NCI-H2171 (cell line): ENCODE data around the gene TCEAL4.
A peak's percentile ranks its signal among the peaks of the same experiment; 100 is the strongest.
"Not testable (repeated sequence)": the region's sequence is repeated elsewhere in the genome, so short reads cannot be mapped to it uniquely, and the experiment has no call there.

Source experiments
- DNase-seq: peaks from one replicate; lab custom pipeline; 2025; lab: John Stamatoyannopoulos, UW

TCEAL4 gene

GRCh38 chrX:103592295-103592694, 7.0 kb downstream of the TCEAL4 start:
- DNase-seq = not testable (repeated sequence)

DNA sequence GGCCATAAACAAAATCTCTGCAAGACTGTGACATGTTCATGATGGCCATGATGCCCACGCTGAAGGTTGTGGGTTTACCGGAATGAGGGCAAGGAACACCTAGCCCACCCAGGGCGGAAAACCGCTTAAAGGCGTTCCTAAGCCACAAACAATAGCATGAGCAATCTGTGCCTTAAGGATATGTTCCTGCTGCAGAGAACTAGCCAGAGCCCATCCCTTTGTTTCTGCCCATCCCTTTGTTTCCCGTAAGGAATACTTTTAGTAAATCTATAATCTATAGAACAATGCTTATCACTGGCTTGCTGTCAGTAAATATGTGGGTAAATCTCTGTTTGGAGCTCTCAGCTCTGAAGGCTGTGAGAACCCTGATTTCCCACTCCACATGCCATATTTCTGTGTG, 9.9 kb downstream of the TCEAL4 start:
- not testable (repeated sequence) for DNase-seq

DNA sequence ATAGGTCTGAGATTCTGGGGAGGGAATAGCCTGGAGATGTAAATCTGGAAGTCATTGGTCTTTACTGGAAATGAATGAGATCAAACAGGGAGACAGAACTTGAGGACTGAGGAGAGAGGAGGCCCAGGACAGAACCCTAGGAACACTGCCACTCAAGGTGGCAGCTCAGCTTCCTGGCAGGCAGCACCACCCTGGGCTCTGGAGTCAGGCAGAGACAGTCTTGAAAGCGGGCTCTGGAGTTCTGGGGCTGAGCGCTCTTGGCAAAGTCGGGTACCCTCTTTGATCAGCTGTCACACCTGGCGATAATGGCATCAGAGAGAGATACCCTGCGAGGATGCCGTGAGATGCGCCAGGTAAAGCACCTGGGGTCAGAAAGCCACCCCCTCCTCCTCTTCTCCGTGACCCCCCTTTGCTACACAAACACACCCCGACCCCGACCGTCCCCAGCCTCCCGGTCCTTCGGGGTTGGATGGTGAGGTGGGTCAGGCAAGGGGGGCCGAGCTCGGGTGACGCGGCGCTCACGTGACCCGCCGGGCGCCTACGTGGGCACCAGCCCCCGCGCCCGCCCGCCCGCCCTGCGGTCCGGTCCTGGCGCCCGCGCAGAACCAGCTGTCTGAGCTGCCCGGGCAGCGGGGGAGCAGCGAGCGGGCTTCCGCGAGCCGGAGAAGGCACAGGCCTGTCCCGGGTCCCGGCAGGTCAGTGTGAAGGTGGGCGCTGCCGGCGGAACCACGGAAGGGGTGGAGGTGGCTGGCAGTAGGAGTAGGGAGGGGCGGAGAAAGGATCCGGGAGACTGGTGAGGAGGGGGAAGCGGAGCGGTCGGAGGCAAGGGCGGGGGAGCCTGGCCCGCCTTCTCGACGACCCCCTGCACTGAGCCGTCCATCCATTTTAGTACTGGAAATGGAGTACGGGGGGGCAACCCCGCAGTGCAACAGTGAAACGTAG, 22.3 kb downstream of the TCEAL4 start, which contains the start of gene TCEAL3:
TSS of gene TCEAL3 (plus strand) at position 600 of the 942 bp plus-strand sequence. CDS start 1,102 bp downstream, outside the sequence.
- peak; percentile 46 for DNase-seq

DNA sequence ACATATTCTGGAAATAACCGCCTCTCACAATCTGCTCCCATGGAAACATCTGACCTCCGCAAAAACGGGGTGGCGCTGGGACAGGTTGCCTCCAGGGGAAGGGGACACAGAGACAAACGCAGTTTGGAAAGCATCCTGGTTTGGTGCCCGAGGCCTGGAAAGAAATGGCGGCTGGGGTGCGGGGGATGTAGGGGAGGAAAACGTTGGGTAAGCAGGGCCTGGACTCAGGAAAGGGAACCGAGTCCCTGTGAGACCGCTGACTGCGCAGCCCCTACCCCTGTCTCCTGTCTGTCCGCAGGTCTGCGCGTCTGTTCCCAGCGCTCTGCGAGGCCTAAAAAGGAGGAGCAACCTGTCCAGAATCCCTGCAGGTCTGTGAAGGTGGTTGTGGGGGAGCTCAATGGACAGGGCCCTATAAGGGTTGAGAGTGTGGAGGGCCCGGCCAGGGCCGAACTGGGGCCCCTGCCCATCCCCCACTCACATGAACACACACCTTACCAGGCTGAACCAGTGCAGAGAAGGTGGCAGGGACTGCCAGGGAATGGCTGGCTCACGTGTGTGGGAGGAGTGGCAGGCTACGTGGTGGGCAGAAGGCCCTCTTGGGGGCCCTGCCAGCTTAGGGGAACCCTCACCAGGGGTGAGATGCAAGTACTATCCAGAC, 23.1 kb downstream of the TCEAL4 start:
- DNase-seq = no peak

DNA sequence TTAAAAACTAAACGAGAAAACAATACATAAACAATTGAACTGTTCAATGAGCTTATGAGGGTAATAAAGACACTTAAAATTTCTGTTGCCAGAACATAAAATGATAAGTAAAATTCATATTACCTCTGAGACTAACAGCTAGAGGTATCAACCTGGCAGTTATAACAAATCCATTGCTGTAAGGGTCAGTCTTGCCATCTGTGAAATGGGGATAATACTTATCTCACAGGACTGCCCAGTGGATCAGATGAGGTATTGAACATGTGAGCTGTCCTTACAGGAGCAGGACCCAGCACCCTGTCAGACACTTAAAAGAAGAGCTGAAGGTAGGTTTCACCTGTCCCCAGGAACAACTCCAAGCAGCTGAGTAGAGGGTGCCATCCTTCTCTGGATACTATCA, 25.0 kb downstream of the TCEAL4 start:
- no peak for DNase-seq

DNA sequence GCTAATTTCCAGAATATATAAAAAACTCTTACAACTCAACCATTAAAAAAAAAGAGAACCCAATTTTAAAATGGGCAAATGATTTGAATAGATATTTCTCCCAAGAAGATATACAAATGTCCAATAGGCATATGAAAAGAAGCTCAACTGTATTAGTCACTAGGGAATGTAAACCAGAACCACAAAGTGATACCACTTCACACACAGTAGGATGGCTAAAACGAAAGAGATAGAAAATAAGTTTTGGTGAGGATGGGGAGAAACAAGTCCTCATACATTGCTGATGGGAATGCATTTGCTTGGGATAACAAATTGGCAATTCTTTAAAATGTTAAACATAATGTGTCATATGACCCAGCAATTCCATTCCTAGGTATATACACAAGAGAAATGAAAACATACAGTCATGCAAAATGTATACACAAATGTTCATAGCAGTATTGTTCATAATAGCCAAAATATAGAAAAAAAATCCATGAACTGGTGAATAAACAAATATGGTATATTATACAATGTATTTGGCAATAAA, 28.1 kb downstream of the TCEAL4 start:
- DNase-seq = no peak

GRCh38 chrX:103614999-103615398, 29.7 kb downstream of the TCEAL4 start:
- DNase-seq = no peak

- no peak for DNase-seq
Observed at GRCh38 chrX:103615781-103616371, 30.6 kb downstream of the TCEAL4 start.

- DNase-seq = no peak
Observed at GRCh38 chrX:103616676-103617186, 31.4 kb downstream of the TCEAL4 start.

GRCh38 chrX:103624111-103624510, 38.8 kb downstream of the TCEAL4 start:
- DNase-seq = no peak

- DNase-seq = no peak
Observed at GRCh38 chrX:103626855-103627254, 41.5 kb downstream of the TCEAL4 start.

- DNase-seq = peak; percentile 24
Observed at GRCh38 chrX:103628386-103629317, 43.3 kb downstream of the TCEAL4 start, which contains the start of gene TCEAL1. Gene TCEAL1, plus strand, starts transcription at chrX:103628975. Its CDS starts 942 bp downstream, at chrX:103629917.

DNA sequence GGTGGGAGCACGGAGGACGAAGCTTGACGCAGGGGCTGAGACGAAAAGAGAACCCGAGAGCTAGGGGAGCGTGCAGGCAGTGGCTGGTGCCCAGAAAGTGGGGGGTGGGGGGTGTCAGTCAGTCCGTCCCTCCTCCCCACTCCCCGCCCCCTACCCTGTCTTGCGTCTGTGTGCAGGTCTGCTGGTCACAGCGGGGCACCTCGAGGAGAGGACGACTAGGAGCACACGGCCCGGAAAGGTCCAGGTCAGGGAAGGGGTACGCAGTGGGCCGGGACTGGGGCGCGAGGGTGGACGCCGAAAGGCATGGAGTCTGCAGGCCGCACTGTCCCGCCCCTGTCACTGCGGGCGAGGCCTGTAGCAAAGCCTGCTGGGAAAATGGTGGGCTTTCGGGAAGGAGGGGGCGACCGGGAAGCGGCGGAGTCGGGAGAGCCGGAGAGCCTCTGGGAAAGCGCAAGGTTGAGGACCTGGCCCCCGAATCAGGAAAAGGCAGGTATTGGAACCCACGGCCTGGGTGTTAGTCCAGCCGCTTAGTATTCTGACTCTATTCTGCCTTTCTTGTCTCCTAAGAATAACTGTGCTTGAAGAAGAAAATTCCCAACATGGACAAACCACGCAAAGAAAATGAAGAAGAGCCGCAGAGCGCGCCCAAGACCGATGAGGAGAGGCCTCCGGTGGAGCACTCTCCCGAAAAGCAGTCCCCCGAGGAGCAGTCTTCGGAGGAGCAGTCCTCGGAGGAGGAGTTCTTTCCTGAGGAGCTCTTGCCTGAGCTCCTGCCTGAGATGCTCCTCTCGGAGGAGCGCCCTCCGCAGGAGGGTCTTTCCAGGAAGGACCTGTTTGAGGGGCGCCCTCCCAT, 44.2 kb downstream of the TCEAL4 start:
- DNase-seq = peak; percentile 61

- no peak for DNase-seq
Observed at GRCh38 chrX:103630171-103630511, 44.8 kb downstream of the TCEAL4 start.

DNA sequence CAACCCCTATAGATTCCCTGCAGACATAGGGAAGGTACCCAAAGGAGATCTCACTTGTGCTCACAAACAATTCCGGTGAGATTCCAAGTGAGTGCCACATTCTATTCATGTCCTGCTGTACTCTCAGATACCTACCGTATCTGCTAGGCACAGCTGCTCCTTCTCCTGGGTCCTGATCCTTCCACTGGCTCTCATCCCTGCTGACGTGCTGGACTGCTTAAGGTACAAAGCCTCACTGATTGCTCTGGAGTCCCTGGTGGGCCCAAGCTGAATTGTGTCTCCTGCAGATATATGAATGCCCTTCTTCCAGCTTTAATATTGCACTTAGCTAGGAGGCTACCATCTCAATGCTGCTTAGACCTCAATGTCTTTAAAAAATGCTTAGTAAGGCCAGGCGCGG, 45.8 kb downstream of the TCEAL4 start:
- DNase-seq = no peak

DNA sequence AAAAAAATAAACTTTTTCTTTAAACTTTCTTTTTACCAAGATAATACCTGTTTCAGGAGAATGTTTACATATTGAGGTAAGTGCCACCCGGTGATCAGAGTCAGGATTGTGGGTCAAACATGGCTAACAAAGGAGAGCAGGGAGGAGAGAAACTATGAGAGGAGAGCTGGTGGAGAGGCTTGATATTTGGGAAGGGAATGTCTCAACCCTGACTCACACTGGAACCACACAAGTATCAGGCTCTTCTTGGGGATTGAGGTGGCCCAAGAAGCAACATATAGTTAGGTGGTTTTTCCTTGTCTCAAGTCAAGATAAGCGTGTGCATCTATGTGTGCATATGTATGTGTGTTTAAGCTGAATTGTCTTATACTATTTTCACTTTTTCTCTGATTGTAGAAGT, 50.1 kb downstream of the TCEAL4 start:
- no peak for DNase-seq
